ENCODE data around the gene IREB2. TPM values are rescaled to one million over a fixed set of nuclear protein-coding genes. Genes with fewer than 3 reads are reported as not detected.

The IREB2 gene
- total and polyA plus RNA-seq, 4 donors: 7.9 to 49.4 (median 22.0) TPM

DNA sequence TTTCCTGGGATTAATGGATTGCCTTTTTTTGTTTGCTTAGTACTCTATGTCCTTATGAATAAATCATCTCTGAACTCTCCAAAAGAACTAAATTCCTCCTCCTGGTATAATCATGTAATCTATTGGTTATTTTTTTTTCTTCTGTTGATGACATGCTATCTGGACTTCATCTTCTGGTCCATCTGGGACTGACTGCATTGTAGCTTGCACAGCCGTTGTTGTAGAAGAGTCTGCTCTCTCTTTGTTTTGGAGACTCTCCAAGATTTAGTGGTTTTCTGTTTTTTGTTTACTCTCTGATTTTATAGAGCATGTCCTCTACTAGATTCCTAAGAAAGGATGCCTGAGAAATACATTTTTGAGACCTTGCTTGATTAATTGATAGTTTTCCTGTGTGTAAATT, 19.1 kb downstream of the IREB2 start:
- H3K9me3 ChIP-seq (ENCODE audit: control insufficient read depth, low read length): no peaks in the 10 kb centered on the region
- H3K4me3 ChIP-seq (ENCODE audit: low read length in 2 of 2): no peak overlapping the region
- no peak overlapping the region for H3K27ac ChIP-seq (ENCODE audit: low read depth in 1 of 2, low read length in 2 of 2)
- DNase-seq (no peak), ATAC-seq (ENCODE audit: low FRiP score) (no peak)
- no peaks in the 10 kb centered on the region for H3K27me3 ChIP-seq (ENCODE audit: control insufficient read depth in 1 of 2, insufficient read depth in 2 of 2, low read length in 1 of 2)
- intact Hi-C loops (cut with DNase I): no loop called here
- WGBS, 2 donors: 3 to 10% methylated on average over 1 of the region's 1 CpG
- peaks cover 0 to 13% of the 10 kb centered on the region in 2 donors for H3K4me1 ChIP-seq (ENCODE audit: control insufficient read depth in 1 of 2, insufficient read depth in 2 of 2, low read length in 2 of 2)
- H3K36me3 ChIP-seq (ENCODE audit: control insufficient read depth in 1 of 2, insufficient read depth in 2 of 2, low read length in 1 of 2): no peaks in the 10 kb centered on the region

DNA sequence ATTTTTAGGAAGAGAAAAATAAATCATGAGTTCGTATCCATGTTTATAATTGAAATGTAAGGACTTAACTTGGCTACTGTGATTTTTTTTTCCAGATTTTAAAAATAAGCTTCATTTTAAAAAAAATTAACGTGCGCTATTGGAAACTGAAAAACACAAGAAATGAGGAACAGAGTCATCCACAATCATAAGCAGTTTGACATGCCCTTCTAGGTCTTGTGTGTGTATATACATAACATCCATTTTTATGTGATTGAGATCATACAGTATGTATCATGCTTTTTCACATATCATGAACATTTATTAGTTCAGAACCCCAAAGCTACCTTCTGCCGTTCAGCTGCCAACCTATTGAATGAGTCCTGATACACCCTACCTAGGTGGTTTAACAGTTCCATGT, 22.7 kb downstream of the IREB2 start:
- Histone ChIP-seq H3K27ac (ENCODE audit: low read depth in 1 of 2, low read length in 2 of 2) (no peak overlapping the region), H3K36me3 (ENCODE audit: control insufficient read depth in 1 of 2, insufficient read depth in 2 of 2, low read length in 1 of 2) (no peaks in the 10 kb centered on the region), H3K27me3 (ENCODE audit: control insufficient read depth in 1 of 2, insufficient read depth in 2 of 2, low read length in 1 of 2) (no peaks in the 10 kb centered on the region), H3K4me1 (ENCODE audit: control insufficient read depth in 1 of 2, insufficient read depth in 2 of 2, low read length in 2 of 2) (peaks cover 0 to 12% of the 10 kb centered on the region in 2 donors), H3K4me3 (ENCODE audit: low read length in 2 of 2) (no peak overlapping the region), H3K9me3 (ENCODE audit: control insufficient read depth, low read length) (no peaks in the 10 kb centered on the region)
- DNase-seq (no peak), ATAC-seq (ENCODE audit: low FRiP score) (no peak)
- intact Hi-C loops (cut with DNase I): no loop called here
- 86 to 88% methylated on average over 4 of the region's 4 CpGs for WGBS, 2 donors

DNA sequence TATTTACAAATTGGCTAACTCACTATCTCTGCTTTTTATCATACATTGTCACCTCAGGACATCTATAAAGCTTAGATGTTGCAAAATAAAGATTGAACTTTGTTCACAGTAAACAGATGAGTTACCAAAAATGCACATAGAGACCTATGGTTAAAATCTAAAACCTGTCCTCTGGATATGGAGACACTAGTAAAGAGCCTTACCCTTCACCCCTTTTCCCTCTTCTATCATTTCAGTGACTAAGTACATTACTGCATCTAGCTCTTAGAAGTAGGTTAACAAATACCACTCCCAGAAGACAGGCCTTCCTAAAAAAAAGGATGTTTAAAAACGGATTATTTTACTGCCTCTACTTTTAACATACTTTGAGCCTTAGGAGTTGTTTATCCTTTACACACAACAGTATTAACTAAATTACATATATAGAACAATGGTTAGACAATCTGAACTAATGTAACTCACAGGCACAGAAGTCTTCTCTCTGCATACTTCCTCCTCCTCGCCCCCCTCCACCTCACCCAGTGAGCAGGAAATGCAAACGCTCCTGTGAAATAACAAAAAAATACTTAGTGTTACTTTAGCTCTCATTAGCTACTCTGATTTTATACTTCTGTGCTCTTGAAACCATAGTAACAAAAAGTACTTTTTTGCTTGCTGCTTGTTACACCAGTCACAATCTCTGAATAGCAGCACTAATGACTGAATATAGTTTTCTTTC, 23.3 kb downstream of the IREB2 start:
- DNase-seq: no peak
- Histone ChIP-seq H3K4me3 (ENCODE audit: low read length in 2 of 2) (no peak overlapping the region), H3K36me3 (ENCODE audit: control insufficient read depth in 1 of 2, insufficient read depth in 2 of 2, low read length in 1 of 2) (no peaks in the 10 kb centered on the region), H3K27ac (ENCODE audit: low read depth in 1 of 2, low read length in 2 of 2) (no peak overlapping the region), H3K4me1 (ENCODE audit: control insufficient read depth in 1 of 2, insufficient read depth in 2 of 2, low read length in 2 of 2) (peaks cover 0 to 12% of the 10 kb centered on the region in 2 donors), H3K9me3 (ENCODE audit: control insufficient read depth, low read length) (no peaks in the 10 kb centered on the region), H3K27me3 (ENCODE audit: control insufficient read depth in 1 of 2, insufficient read depth in 2 of 2, low read length in 1 of 2) (no peaks in the 10 kb centered on the region)
- intact Hi-C loops (cut with DNase I): no loop called here
- no peak for ATAC-seq (ENCODE audit: low FRiP score)
- WGBS, 2 donors: 39 to 51% methylated on average over 3 of the region's 3 CpGs

DNA sequence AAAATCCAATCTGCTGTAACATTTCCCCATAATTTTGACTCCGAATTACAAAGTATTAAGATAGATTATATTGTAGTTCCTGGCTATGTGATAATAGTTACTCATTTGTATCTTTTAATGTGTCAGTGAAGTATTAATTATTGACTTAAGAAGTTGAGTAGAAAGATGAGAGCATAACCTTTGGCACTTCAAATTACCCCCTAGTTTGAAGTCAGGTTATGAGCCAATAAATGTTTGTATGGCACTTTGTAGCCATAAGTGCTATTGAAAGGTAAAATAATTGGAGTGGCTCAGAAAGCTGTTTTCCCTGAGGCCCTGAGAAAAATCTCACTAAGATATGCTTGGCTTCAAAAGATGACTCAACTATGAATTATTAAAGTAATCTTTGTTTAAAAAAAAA, 31.0 kb downstream of the IREB2 start:
- 96 to 98% methylated on average over 1 of the region's 1 CpG for WGBS, 2 donors
- Histone ChIP-seq H3K27ac (ENCODE audit: low read depth in 1 of 2, low read length in 2 of 2) (no peak overlapping the region), H3K9me3 (ENCODE audit: control insufficient read depth, low read length) (no peaks in the 10 kb centered on the region), H3K27me3 (ENCODE audit: control insufficient read depth in 1 of 2, insufficient read depth in 2 of 2, low read length in 1 of 2) (no peaks in the 10 kb centered on the region), H3K4me3 (ENCODE audit: low read length in 2 of 2) (no peak overlapping the region), H3K36me3 (ENCODE audit: control insufficient read depth in 1 of 2, insufficient read depth in 2 of 2, low read length in 1 of 2) (peaks cover 2 to 4% of the 10 kb centered on the region in 2 donors), H3K4me1 (ENCODE audit: control insufficient read depth in 1 of 2, insufficient read depth in 2 of 2, low read length in 2 of 2) (peaks cover 0 to 7% of the 10 kb centered on the region in 2 donors)
- intact Hi-C loops (cut with DNase I): no loop called here
- no peak for DNase-seq
- ATAC-seq (ENCODE audit: low FRiP score): no peak

DNA sequence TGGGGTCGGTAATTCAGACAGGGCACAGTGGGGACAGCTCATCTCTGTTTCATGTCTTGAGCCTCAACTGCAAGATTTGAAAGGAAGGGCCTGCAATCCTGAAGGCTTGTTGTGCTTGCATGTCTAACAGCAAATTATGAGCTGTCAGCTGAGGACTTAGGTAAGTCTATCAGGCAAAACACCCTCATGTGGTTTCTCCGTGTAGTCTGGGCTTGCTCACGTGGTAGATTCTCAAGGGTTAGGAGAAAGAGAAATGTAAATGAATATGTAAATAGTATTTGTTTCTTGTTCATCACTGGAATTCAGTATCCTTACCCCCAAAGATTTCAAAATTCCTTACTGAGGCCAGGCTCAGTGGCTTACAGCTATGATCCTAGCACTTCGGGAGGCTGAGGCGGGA, 39.3 kb downstream of the IREB2 start:
- intact Hi-C loops (cut with DNase I): no loop called here
- ATAC-seq (ENCODE audit: low FRiP score): no peak
- Histone ChIP-seq H3K4me1 (ENCODE audit: control insufficient read depth in 1 of 2, insufficient read depth in 2 of 2, low read length in 2 of 2) (no peaks in the 10 kb centered on the region), H3K27me3 (ENCODE audit: control insufficient read depth in 1 of 2, insufficient read depth in 2 of 2, low read length in 1 of 2) (no peaks in the 10 kb centered on the region), H3K9me3 (ENCODE audit: control insufficient read depth, low read length) (no peaks in the 10 kb centered on the region), H3K27ac (ENCODE audit: low read depth in 1 of 2, low read length in 2 of 2) (no peak overlapping the region), H3K36me3 (ENCODE audit: control insufficient read depth in 1 of 2, insufficient read depth in 2 of 2, low read length in 1 of 2) (peaks cover 0 to 4% of the 10 kb centered on the region in 2 donors), H3K4me3 (ENCODE audit: low read length in 2 of 2) (no peak overlapping the region)
- no peak for DNase-seq
- WGBS, 2 donors: 75% methylated on average over 5 of the region's 5 CpGs

DNA sequence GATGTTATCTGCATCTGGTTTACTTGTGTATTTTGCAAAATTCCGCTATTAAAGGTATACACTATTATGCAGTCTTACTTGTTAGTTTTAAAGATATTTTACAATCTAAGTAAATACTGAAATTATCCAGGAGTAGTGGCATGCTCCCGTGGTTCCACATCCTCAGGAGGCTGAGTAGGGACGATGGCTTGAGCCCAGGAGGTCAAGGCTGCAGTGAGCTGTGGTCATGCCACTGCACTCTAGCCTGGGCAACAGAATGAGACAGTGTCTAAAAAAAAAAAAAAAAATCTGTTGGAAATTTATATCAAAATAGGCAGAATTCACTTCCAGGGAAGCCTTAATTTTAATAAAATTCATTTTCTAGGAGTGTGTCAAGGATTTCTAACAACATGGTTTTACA, 41.6 kb downstream of the IREB2 start:
- Histone ChIP-seq H3K36me3 (ENCODE audit: control insufficient read depth in 1 of 2, insufficient read depth in 2 of 2, low read length in 1 of 2) (no peaks in the 10 kb centered on the region), H3K4me3 (ENCODE audit: low read length in 2 of 2) (no peak overlapping the region), H3K4me1 (ENCODE audit: control insufficient read depth in 1 of 2, insufficient read depth in 2 of 2, low read length in 2 of 2) (no peaks in the 10 kb centered on the region), H3K9me3 (ENCODE audit: control insufficient read depth, low read length) (no peaks in the 10 kb centered on the region), H3K27me3 (ENCODE audit: control insufficient read depth in 1 of 2, insufficient read depth in 2 of 2, low read length in 1 of 2) (no peaks in the 10 kb centered on the region), H3K27ac (ENCODE audit: low read depth in 1 of 2, low read length in 2 of 2) (no peak overlapping the region)
- DNase-seq (no peak), ATAC-seq (ENCODE audit: low FRiP score) (no peak)
- intact Hi-C loops (cut with DNase I): no loop called here
- WGBS, 2 donors: 91 to 93% methylated on average over 3 of the region's 3 CpGs

DNA sequence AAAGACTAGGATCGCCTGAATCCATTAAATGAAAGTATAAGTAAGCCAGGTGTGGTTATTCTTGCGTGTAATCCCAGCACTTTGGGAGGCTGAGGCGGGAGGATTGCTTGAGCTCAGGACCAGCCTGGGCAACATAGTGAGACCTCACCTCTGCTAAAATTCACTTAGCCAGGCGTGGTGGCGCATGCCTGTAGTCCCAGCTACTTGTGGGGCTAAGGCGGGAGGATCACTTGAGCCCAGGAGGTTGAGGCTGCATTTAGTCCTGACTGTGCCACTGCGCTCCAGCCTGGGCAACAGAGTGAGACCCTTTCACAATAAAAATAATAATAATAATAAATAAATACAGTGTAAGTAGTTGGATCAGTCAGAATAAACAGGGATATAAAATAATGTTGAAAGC, 43.9 kb downstream of the IREB2 start:
- no peak for DNase-seq
- Histone ChIP-seq H3K36me3 (ENCODE audit: control insufficient read depth in 1 of 2, insufficient read depth in 2 of 2, low read length in 1 of 2) (peaks cover 0 to 8% of the 10 kb centered on the region in 2 donors), H3K4me3 (ENCODE audit: low read length in 2 of 2) (no peak overlapping the region), H3K4me1 (ENCODE audit: control insufficient read depth in 1 of 2, insufficient read depth in 2 of 2, low read length in 2 of 2) (no peaks in the 10 kb centered on the region), H3K27me3 (ENCODE audit: control insufficient read depth in 1 of 2, insufficient read depth in 2 of 2, low read length in 1 of 2) (no peaks in the 10 kb centered on the region), H3K27ac (ENCODE audit: low read depth in 1 of 2, low read length in 2 of 2) (no peak overlapping the region), H3K9me3 (ENCODE audit: control insufficient read depth, low read length) (no peaks in the 10 kb centered on the region)
- intact Hi-C loops (cut with DNase I): no loop called here
- no peak for ATAC-seq (ENCODE audit: low FRiP score)
- WGBS, 2 donors: 88 to 94% methylated on average over 7 of the region's 7 CpGs

DNA sequence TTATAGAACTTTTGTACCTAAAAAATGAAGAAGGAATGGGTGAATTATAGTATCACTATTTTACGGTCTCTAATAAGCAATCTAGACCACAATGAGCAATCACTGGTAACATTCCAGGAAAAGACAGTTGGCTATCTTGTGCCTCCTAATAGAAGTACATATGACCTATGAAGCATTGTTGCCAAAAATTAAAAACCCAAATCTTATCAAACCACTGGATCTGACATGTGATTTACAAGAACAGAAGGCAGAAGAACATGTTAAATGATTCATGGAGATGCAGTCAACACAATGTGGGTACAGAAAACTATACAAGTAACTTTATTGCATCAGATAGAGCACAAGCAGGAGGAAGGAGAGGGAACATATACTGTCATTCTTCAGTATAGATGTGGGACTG, 54.9 kb downstream of the IREB2 start:
- WGBS, 2 donors: 88 to 91% methylated on average over 1 of the region's 1 CpG
- Histone ChIP-seq H3K9me3 (ENCODE audit: control insufficient read depth, low read length) (no peaks in the 10 kb centered on the region), H3K36me3 (ENCODE audit: control insufficient read depth in 1 of 2, insufficient read depth in 2 of 2, low read length in 1 of 2) (peaks cover 3% of the 10 kb centered on the region in 2 donors), H3K4me3 (ENCODE audit: low read length in 2 of 2) (no peak overlapping the region), H3K27ac (ENCODE audit: low read depth in 1 of 2, low read length in 2 of 2) (no peak overlapping the region), H3K4me1 (ENCODE audit: control insufficient read depth in 1 of 2, insufficient read depth in 2 of 2, low read length in 2 of 2) (no peaks in the 10 kb centered on the region), H3K27me3 (ENCODE audit: control insufficient read depth in 1 of 2, insufficient read depth in 2 of 2, low read length in 1 of 2) (no peaks in the 10 kb centered on the region)
- ATAC-seq (ENCODE audit: low FRiP score) (no peak), DNase-seq (no peak)
- intact Hi-C loops (cut with DNase I): no loop called here

DNA sequence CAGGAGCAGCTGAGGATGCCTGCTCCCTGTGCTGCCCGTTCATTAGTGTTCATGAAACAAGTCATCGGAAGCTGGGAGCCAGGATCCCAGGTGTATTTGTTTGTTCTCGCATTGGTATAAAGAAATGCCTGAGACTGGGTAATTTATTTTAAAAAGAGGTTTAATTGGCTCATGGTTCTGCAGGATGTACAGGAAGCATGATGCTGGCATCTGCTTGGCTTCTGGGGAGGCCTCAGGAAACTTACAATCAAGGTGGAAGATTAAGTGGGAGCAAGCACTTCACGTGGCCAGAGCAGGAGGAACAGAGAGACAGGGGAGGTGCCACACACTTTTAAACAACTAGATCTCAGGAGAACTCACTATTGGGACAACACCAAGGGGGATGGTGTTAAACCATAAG, 63.8 kb downstream of the IREB2 start:
- Histone ChIP-seq H3K9me3 (ENCODE audit: control insufficient read depth, low read length) (no peaks in the 10 kb centered on the region), H3K27me3 (ENCODE audit: control insufficient read depth in 1 of 2, insufficient read depth in 2 of 2, low read length in 1 of 2) (no peaks in the 10 kb centered on the region), H3K27ac (ENCODE audit: low read depth in 1 of 2, low read length in 2 of 2) (no peak overlapping the region), H3K4me1 (ENCODE audit: control insufficient read depth in 1 of 2, insufficient read depth in 2 of 2, low read length in 2 of 2) (no peaks in the 10 kb centered on the region), H3K4me3 (ENCODE audit: low read length in 2 of 2) (no peak overlapping the region), H3K36me3 (ENCODE audit: control insufficient read depth in 1 of 2, insufficient read depth in 2 of 2, low read length in 1 of 2) (no peaks in the 10 kb centered on the region)
- WGBS, 2 donors: 86 to 98% methylated on average over 4 of the region's 4 CpGs
- ATAC-seq (ENCODE audit: low FRiP score): no peak
- intact Hi-C loops (cut with DNase I): no loop called here
- no peak for DNase-seq

Data from aorta (tissue), 5 donors.